Epithelial cell of proximal tubule (primary cell): ENCODE results near the gene PPARA. TPM values are rescaled to one million over a fixed set of nuclear protein-coding genes. Genes with fewer than 3 reads are reported as not detected.

ENCODE experiments used
- DNase-seq: peaks from one replicate; pipeline ENCODE4 v3.0.0-alpha.2; 2011; ENCODE audit warnings: low read depth
- H3K4me3 ChIP-seq: 2 replicates; pipeline ENCODE4 v1.5.1; 2011; ENCODE audit warnings: low read depth, mild to moderate bottlenecking, low read length
- total RNA-seq: library from RNA; depleted of rRNA; stranded (reverse); fragments of >200 nt; gene quantifications from 2 replicates; pipeline ENCODE4 v1.2.3, GENCODE V29; 2015
- TF ChIP-seq, protein P1 (sequence below): conservative IDR thresholded peaks from 2 replicates; pipeline ENCODE4 v1.5.1; 2012; ENCODE audit warnings: low read depth, mild to moderate bottlenecking, low read length

The PPARA gene
- total RNA-seq, 1 donor from 2014 or later: 18.5 TPM

GRCh38 chr22:46162771-46163556 lies 12.6 kb downstream of the PPARA start:
- TF ChIP-seq, protein P1, sequence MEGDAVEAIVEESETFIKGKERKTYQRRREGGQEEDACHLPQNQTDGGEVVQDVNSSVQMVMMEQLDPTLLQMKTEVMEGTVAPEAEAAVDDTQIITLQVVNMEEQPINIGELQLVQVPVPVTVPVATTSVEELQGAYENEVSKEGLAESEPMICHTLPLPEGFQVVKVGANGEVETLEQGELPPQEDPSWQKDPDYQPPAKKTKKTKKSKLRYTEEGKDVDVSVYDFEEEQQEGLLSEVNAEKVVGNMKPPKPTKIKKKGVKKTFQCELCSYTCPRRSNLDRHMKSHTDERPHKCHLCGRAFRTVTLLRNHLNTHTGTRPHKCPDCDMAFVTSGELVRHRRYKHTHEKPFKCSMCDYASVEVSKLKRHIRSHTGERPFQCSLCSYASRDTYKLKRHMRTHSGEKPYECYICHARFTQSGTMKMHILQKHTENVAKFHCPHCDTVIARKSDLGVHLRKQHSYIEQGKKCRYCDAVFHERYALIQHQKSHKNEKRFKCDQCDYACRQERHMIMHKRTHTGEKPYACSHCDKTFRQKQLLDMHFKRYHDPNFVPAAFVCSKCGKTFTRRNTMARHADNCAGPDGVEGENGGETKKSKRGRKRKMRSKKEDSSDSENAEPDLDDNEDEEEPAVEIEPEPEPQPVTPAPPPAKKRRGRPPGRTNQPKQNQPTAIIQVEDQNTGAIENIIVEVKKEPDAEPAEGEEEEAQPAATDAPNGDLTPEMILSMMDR: no peak
- H3K4me3 ChIP-seq: no peak overlapping the region
- no peak for DNase-seq

DNA sequence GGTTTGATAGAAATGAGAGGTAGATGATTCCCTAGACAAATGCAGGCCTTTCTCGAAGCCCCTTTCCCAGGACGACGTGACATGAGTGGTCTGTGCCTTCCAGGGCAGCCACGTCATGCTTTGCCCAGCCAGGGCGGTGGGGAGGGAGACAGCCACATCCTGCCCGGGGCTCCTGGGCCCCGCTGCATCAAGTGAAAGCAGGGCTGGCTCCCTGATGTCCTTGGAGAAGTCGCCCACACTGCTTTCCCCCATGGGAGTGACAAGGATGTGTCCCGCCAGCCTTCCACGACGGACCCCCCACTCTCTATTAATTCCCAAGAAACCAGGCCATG lies 13.2 kb downstream of the PPARA start:
- TF ChIP-seq, protein P1: no peak
- no peak overlapping the region for H3K4me3 ChIP-seq
- DNase-seq: no peak

DNA sequence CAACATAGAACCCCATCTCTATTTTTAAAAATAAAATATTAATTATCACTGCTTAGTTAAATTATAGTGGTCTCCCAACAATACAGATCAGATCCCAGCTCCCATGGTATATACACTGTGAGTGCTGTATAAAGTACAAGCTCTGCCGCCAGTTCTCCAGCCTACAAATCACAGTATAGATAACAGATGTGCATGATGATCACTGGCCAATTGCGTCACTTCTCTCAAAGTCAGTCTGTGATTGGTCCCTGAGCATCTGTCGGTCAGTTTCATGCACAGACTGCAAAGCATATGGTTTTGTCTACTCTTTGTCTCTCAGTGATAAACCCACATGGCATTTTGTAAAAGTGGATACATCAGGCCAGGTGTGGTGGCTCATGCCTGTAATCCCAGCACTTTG lies 15.7 kb downstream of the PPARA start:
- no peak overlapping the region for H3K4me3 ChIP-seq
- TF ChIP-seq, protein P1: no peak
- no peak for DNase-seq

- no peak for DNase-seq
- TF ChIP-seq, protein P1: no peak
- H3K4me3 ChIP-seq: no peak overlapping the region
Observed at GRCh38 chr22:46169628-46170027, 19.3 kb downstream of the PPARA start.

- TF ChIP-seq, protein P1: no peak
Observed at GRCh38 chr22:46171940-46172339, 21.6 kb downstream of the PPARA start.

DNA sequence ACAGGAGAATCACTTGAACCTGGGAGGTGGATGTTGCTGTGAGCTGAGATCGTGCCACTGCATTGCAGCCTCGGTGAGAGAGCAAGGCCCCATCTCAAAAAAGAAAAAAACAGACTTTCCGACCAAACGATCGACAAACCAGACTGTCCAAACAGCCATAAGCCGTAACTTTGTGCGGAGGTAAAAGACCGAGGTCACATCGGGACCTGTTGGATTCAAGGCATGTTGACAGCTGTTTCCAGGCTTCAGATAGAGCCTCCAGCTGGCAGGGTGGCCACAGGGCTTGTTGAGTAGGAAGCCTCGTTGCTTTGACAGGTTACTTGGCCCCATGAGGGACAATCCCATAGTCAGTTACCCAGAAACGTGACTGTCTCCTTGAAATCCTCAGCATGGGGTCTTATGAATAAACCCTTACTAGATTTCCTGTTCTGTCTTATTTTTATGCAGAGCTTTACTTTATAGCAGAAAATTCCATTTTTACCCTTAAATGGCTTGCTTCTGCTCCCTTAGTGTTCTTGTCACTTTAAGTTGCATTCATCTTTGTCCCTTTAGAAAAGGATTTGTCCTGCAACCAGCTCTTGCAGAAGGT lies 22.3 kb downstream of the PPARA start:
- TF ChIP-seq, protein P1: no peak
- DNase-seq: no peak
- H3K4me3 ChIP-seq: no peak overlapping the region

More at GRCh38 chr22:46171940-46172339, 21.6 kb downstream of the PPARA start:
- no peak overlapping the region for H3K4me3 ChIP-seq
- no peak for DNase-seq

GRCh38 chr22:46173152-46173551 lies 22.8 kb downstream of the PPARA start:
- DNase-seq: no peak
- TF ChIP-seq, protein P1: no peak
- no peak overlapping the region for H3K4me3 ChIP-seq
